GM12878 (cell line): ENCODE measurements around the gene SLC4A5. TPM values are rescaled to one million over a fixed set of nuclear protein-coding genes. Genes with fewer than 3 reads are reported as not detected.

Experiments
- ATAC-seq: fragments of 200-7000 bp; cut with Tn5 transposase; 3 replicates; pipeline ENCODE4 v1.9.1; 2020; ENCODE audit warnings: mild to moderate bottlenecking, moderate library complexity
- BruUV-seq: library from RNA; stranded (reverse); fragments of 400-500 nt; replicated peaks from 2 replicates; lab custom pipeline; 2021; lab: Mats Ljungman, UMichigan
- CTCF ChIA-PET: fragments of 300-600 bp; sonication (Branson Sonifier 250); formaldehyde crosslinking; extraction: SDS; loops from one replicate; lab custom pipeline; 2021; ENCODE audit warnings: inconsistent platforms; lab: Yijun Ruan, JAX
- POLR2A ChIA-PET: fragments of 350-600 bp; formaldehyde crosslinking; extraction: SDS; loops from one replicate; lab custom pipeline; 2021; ENCODE audit warnings: inconsistent platforms; lab: Charles Lee
- RAD21 ChIA-PET: fragments of 300-600 bp; sonication (Branson Sonifier 250); formaldehyde crosslinking; loops from one replicate; lab custom pipeline; 2023; ENCODE audit warnings: antibody characterized with exemption; ENCODE audit not compliant: unreplicated experiment; lab: Charles Lee
- SMC1A ChIA-PET: fragments of 300-600 bp; sonication (Branson Sonifier 250); formaldehyde crosslinking; loops from one replicate; lab custom pipeline; 2023; ENCODE audit not compliant: unreplicated experiment, uncharacterized antibody; lab: Charles Lee
- DNase-seq: peaks from one replicate; pipeline ENCODE4 v3.0.0-alpha.2; 2011; ENCODE audit warnings: low read depth, low spot score
- FAIRE-seq: peaks from 3 replicates; lab custom pipeline; 2011; peaks lifted over from hg19 to GRCh38; lab: Jason Lieb, UNC
- H2AFZ ChIP-seq: 2 replicates; pipeline ENCODE4 v1.6.0; 2011; ENCODE audit warnings: low read depth, low read length, control low read depth; ENCODE audit not compliant: control insufficient read depth
- H3K27ac ChIP-seq: 2 replicates; pipeline ENCODE4 v1.5.1; 2011; ENCODE audit warnings: control low read depth; ENCODE audit not compliant: control insufficient read depth, insufficient read depth
- H3K27me3 ChIP-seq, 2 experiments: replicated peaks in 1 of 2; 2 replicates each; pipeline versions ENCODE4 v1.6.0 to v1.6.1; 2011; ENCODE audit warnings: low read length in 1 of 2; ENCODE audit not compliant: control insufficient read depth in 2 of 2, insufficient read depth in 2 of 2
- H3K36me3 ChIP-seq, 2 experiments: 2 replicates each; pipeline ENCODE4 v1.5.1; 2011; ENCODE audit warnings: low read length in 1 of 2; ENCODE audit not compliant: control insufficient read depth in 2 of 2, insufficient read depth in 2 of 2
- H3K4me1 ChIP-seq: 2 replicates; pipeline ENCODE4 v1.6.1; 2011; ENCODE audit warnings: mild to moderate bottlenecking, low read length, moderate library complexity, mixed read lengths; ENCODE audit not compliant: control insufficient read depth, insufficient read depth
- H3K4me2 ChIP-seq: 2 replicates; pipeline ENCODE4 v1.6.0; 2011; ENCODE audit warnings: control low read depth; ENCODE audit not compliant: control insufficient read depth, insufficient read depth
- H3K4me3 ChIP-seq: fragments of 200-600 bp; sonication (generic); 2 replicates; pipeline ENCODE4 v1.5.1; 2016
- H3K79me2 ChIP-seq: 2 replicates; pipeline ENCODE4 v1.6.0; 2011; ENCODE audit warnings: low read length; ENCODE audit not compliant: control insufficient read depth, insufficient read depth
- H3K9ac ChIP-seq: 2 replicates; pipeline ENCODE4 v1.8.0; 2011; ENCODE audit warnings: low read length, control low read depth, mixed read lengths; ENCODE audit not compliant: control insufficient read depth, insufficient read depth
- H3K9me3 ChIP-seq: replicated peaks from 3 replicates; pipeline ENCODE4 v1.5.1; 2011; ENCODE audit warnings: mild to moderate bottlenecking, low read length; ENCODE audit not compliant: control insufficient read depth, insufficient read depth
- H4K20me1 ChIP-seq: 2 replicates; pipeline ENCODE4 v1.6.0; 2011; ENCODE audit not compliant: control insufficient read depth, insufficient read depth
- BCL11A ChIP-seq: IDR thresholded peaks from 2 replicates; pipeline ENCODE4 v1.6.1; 2011; ENCODE audit warnings: low read depth, low read length
- BHLHE40 ChIP-seq, 2 experiments: fragments of 450-650 bp in 1 of 2; IDR thresholded peaks; 2 replicates each; pipeline ENCODE4 v1.6.1; 2011 to 2017; ENCODE audit warnings: low read depth in 2 of 2, borderline replicate concordance in 1 of 2, improper control_type of control experiment in 1 of 2, low read length in 1 of 2, mild to moderate bottlenecking in 1 of 2
- CBX5 ChIP-seq: sonication (generic); IDR thresholded peaks from 2 replicates; pipeline ENCODE4 v1.6.1; 2016; ENCODE audit warnings: low read depth, moderate library complexity, mild to moderate bottlenecking, inconsistent platforms
- CHD4 ChIP-seq: fragments of 200-600 bp; sonication (generic); IDR thresholded peaks from 2 replicates; pipeline ENCODE4 v1.6.1; 2016; ENCODE audit warnings: mild to moderate bottlenecking
- CREB1 ChIP-seq: IDR thresholded peaks from 2 replicates; pipeline ENCODE4 v1.6.1; 2012; ENCODE audit warnings: low read depth, mild to moderate bottlenecking, inconsistent platforms
- EGR1 ChIP-seq, 2 experiments: IDR thresholded peaks; 1 replicate in 1 of 2; 2 replicates in 1 of 2; pipeline ENCODE4 v1.6.1; 2011 to 2012; ENCODE audit warnings: low read depth in 2 of 2, low read length in 2 of 2, borderline replicate concordance in 1 of 2, mild to moderate bottlenecking in 1 of 2, moderate library complexity in 1 of 2
- ESRRA ChIP-seq: IDR thresholded peaks from 2 replicates; pipeline ENCODE4 v1.6.1; 2012; ENCODE audit warnings: mild to moderate bottlenecking, low read length, improper control_type of control experiment
- EZH2 ChIP-seq: IDR thresholded peaks from 2 replicates; pipeline ENCODE4 v1.6.1; 2012; ENCODE audit warnings: low read depth, mild to moderate bottlenecking, control low read depth, inconsistent platforms, low read length, borderline replicate concordance; ENCODE audit not compliant: control insufficient read depth
- HDAC2 ChIP-seq: fragments of 200-600 bp; sonication (generic); IDR thresholded peaks from 2 replicates; pipeline ENCODE4 v1.6.1; 2017
- NFXL1 ChIP-seq: fragments of 450-650 bp; IDR thresholded peaks from 2 replicates; pipeline ENCODE4 v1.6.1; 2017; ENCODE audit warnings: antibody characterized with exemption, mild to moderate bottlenecking, borderline replicate concordance
- NR2C1 ChIP-seq: fragments of 450-650 bp; IDR thresholded peaks from 2 replicates; pipeline ENCODE4 v1.6.1; 2017; ENCODE audit warnings: antibody characterized with exemption, mild to moderate bottlenecking, moderate library complexity
- RUNX3 ChIP-seq: IDR thresholded peaks from 2 replicates; pipeline ENCODE4 v1.6.1; 2012; ENCODE audit warnings: low read length, inconsistent platforms
- TCF12 ChIP-seq: IDR thresholded peaks from 2 replicates; pipeline ENCODE4 v1.6.1; 2011; ENCODE audit warnings: low read depth, mild to moderate bottlenecking, low read length
- WGBS: methylation state at CpG from one replicate; pipeline ENCODE4 v1.1.6; 2016; ENCODE audit warnings: low lambda C conversion rate; ENCODE audit not compliant: insufficient replicate concordance, insufficient coverage; ENCODE audit errors: missing lambda C conversion rate; 5-methylcytosine and 5-hydroxymethylcytosine counted together
- in situ Hi-C: fragments of 300-500 bp; cut with MboI; formaldehyde crosslinking; loops from 9 replicates; pipeline ENCODE4 v1.14.3; 2018; ENCODE audit warnings: mixed read lengths
- intact Hi-C: fragments of 100-400 bp; cut with micrococcal nuclease; formaldehyde crosslinking; loops from one replicate; pipeline ENCODE4 v1.14.2; 2022; ENCODE audit not compliant: unreplicated experiment
- polyA plus RNA-seq, 11 experiments: library from polyadenylated mRNA; depleted of rRNA in 4 of 11; unstranded in 6 of 11; stranded (reverse) in 5 of 11; fragments of >200 nt; fragmentation: Nextera tagmentation in 4 of 11; fragmentation: Illumina TruSeq in 1 of 11; extraction: Ambion mirVana in 4 of 11; extraction: Trizol in 1 of 11; gene quantifications; 1 replicate in 1 of 11; 2 replicates in 10 of 11; pipeline versions ENCODE4 v1.2.1 to v1.2.3, GENCODE V29; 2011 to 2016; ENCODE audit warnings: inconsistent platforms in 2 of 11, missing spikeins in 2 of 11, low read depth in 1 of 11
- total RNA-seq, 4 experiments: library from RNA; depleted of rRNA in 3 of 4; stranded (reverse); fragments of >200 nt in 3 of 4; fragmentation: Illumina TruSeq in 1 of 4; extraction: Trizol in 1 of 4; gene quantifications; 2 replicates each; pipeline versions ENCODE4 v1.2.1 to v1.2.3, GENCODE V29; 2013 to 2021
- TF ChIP-seq, protein P1 (sequence below): fragments of 450-650 bp; formaldehyde crosslinking; IDR thresholded peaks from 2 replicates; pipeline ENCODE4 v1.4.0; 2020; ENCODE audit warnings: mild to moderate bottlenecking, moderate library complexity
- TF ChIP-seq, protein P2 (sequence below): fragments of 450-650 bp; IDR thresholded peaks from 2 replicates; pipeline ENCODE4 v1.6.1; 2016; ENCODE audit warnings: mild to moderate bottlenecking
- TF ChIP-seq, protein P3 (sequence below): IDR thresholded peaks from 2 replicates; pipeline ENCODE4 v1.6.1; 2011; ENCODE audit warnings: low read depth, mild to moderate bottlenecking, low read length, moderate library complexity, borderline replicate concordance; ENCODE audit errors: extremely low read depth

Gene SLC4A5
- total and polyA plus RNA-seq, 10 of the 15 experiments (the other 5 are each of a cell fraction or from before 2014, with no cell fraction given) = 0.15 to 4.7 (median 1.6) TPM

DNA sequence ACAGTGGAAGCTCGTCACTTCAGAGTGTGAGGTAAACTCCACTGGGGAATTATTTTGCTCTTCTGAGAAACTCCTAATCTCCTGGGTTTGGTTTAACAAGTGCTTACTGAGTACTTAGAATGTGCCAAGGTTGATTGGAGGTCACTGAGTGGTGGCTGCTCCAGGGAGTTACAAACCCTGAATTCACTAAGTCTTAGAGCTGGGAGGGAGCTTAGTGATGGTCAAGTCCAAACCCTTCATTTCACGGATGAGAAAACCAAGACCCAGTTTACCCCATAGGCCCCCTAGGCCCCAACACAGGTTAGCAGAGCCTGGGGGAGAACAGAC is 52.0 kb downstream of the SLC4A5 start (continued):
- TF ChIP-seq, protein P1, sequence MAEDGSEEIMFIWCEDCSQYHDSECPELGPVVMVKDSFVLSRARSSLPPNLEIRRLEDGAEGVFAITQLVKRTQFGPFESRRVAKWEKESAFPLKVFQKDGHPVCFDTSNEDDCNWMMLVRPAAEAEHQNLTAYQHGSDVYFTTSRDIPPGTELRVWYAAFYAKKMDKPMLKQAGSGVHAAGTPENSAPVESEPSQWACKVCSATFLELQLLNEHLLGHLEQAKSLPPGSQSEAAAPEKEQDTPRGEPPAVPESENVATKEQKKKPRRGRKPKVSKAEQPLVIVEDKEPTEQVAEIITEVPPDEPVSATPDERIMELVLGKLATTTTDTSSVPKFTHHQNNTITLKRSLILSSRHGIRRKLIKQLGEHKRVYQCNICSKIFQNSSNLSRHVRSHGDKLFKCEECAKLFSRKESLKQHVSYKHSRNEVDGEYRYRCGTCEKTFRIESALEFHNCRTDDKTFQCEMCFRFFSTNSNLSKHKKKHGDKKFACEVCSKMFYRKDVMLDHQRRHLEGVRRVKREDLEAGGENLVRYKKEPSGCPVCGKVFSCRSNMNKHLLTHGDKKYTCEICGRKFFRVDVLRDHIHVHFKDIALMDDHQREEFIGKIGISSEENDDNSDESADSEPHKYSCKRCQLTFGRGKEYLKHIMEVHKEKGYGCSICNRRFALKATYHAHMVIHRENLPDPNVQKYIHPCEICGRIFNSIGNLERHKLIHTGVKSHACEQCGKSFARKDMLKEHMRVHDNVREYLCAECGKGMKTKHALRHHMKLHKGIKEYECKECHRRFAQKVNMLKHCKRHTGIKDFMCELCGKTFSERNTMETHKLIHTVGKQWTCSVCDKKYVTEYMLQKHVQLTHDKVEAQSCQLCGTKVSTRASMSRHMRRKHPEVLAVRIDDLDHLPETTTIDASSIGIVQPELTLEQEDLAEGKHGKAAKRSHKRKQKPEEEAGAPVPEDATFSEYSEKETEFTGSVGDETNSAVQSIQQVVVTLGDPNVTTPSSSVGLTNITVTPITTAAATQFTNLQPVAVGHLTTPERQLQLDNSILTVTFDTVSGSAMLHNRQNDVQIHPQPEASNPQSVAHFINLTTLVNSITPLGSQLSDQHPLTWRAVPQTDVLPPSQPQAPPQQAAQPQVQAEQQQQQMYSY = no peak
- TF ChIP-seq BHLHE40 (IDR thresholded peaks at IDR 0.05; ENCODE audit: borderline replicate concordance in 1 of 2, low read depth in 2 of 2, low read length in 1 of 2) = no peak; a peak in 1 of 4 replicates

DNA sequence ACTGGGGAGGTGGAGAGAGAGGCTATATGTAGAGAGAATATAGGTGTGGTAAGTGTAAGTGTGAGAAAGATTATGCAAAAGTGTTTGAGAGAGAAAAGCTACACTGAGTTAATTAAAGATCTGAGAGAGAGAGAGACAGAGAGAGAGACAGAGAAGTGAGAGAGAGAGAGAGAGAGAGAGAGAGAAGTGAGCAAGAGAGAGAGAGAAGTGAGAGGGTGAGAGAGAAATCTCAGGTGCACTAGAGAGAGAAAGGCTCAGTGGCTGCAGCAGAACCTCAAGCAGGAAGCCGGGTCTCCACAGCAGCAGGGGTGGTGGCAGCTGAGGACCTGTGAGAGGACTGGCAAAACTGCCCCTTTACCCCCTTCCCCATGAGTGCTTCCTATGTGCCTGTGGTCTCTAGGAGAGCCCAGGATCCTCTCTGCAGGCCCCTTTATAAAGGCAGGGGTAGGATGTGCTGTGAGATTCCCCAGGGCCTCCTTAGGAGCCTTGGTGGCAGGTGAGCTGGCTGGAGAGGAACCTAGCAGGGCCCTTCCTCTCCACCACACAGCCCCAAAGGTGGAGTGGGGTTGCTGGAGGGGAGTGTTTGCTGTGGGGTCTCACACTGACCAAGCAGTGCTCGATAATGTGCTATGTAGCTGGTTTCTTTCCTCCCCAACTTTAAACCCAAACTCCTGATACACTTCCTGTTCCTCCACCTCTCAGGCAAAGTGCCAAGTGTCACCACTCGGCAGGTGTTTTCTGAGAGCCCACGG is 52.6 kb downstream of the SLC4A5 start:
- Histone ChIP-seq H3K4me3 (0 out of 2 replicates have a peak overlapping the region, but pooled peaks have one; percentile 50), H3K79me2 (no peaks in the 10 kb centered on the region), H3K36me3 (no peaks in the 10 kb centered on the region), H3K27me3 (no peaks in the 10 kb centered on the region), H3K4me1 (peaks cover 19% of the 10 kb centered on the region), H3K9me3 (no peaks in the 10 kb centered on the region), H4K20me1 (no peaks in the 10 kb centered on the region), H3K27ac (peak overlapping the region; percentile 75), H2AFZ (peak overlapping the region; percentile 71), H3K4me2 (peak overlapping the region; percentile 93), H3K9ac (peak overlapping the region; percentile 26; the same call in 1 of the 2 replicates)
- CTCF ChIA-PET = interaction anchor here (0.6 to 2.1 kb wide), 4 partner anchors 41 to 783 kb away, joined by 3 to 9 read pairs (median 4); no protein-coding TSS in a partner anchor
- intact Hi-C loops = no loop called here
- peak; percentile 28 for DNase-seq
- WGBS = 4% methylated on average over 4 of the region's 4 CpGs
- SMC1A ChIA-PET = interaction anchor here (0.6 to 2.0 kb wide), 5 partner anchors 30 to 152 kb away, joined by 3 to 4 read pairs (median 3); no protein-coding TSS in a partner anchor
- no TSS peak for BruUV-seq
- peak; percentile 83 for FAIRE-seq
- POLR2A ChIA-PET = interaction anchor here (0.6 to 1.0 kb wide), 2 partner anchors 10 to 220 kb away, joined by 4 to 5 read pairs; no protein-coding TSS in a partner anchor
- in situ Hi-C loops = no loop called here
- RAD21 ChIA-PET = interaction anchor here (0.6 kb wide), 1 partner anchor 79 kb away, joined by 4 read pairs; no protein-coding TSS in a partner anchor
- ATAC-seq = peak; percentile 83
- TF ChIP-seq TCF12 (no peak), EGR1 (IDR thresholded peaks at IDR 0.05; ENCODE audit: borderline replicate concordance in 1 of 2, low read depth in 2 of 2, low read length in 2 of 2) (no peak), BCL11A (peak; percentile 38; the same call in 1 of the 2 replicates), NR2C1 (no peak), ESRRA (no peak), NFXL1 (no peak), HDAC2 (0 out of 2 replicates have a peak, but pooled peaks have one; percentile 28), CBX5 (peak; percentile 78; the same call in 1 of the 2 replicates), RUNX3 (peak; percentile 60), CREB1 (0 out of 2 replicates have a peak, but pooled peaks have one; percentile 30), CHD4 (no peak), EZH2 (no peak)
- TF ChIP-seq, protein P2, sequence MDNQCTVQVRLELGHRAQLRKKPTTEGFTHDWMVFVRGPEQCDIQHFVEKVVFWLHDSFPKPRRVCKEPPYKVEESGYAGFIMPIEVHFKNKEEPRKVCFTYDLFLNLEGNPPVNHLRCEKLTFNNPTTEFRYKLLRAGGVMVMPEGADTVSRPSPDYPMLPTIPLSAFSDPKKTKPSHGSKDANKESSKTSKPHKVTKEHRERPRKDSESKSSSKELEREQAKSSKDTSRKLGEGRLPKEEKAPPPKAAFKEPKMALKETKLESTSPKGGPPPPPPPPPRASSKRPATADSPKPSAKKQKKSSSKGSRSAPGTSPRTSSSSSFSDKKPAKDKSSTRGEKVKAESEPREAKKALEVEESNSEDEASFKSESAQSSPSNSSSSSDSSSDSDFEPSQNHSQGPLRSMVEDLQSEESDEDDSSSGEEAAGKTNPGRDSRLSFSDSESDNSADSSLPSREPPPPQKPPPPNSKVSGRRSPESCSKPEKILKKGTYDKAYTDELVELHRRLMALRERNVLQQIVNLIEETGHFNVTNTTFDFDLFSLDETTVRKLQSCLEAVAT = peak; percentile 65; the same call in 1 of the 2 replicates
- TF ChIP-seq, protein P3, sequence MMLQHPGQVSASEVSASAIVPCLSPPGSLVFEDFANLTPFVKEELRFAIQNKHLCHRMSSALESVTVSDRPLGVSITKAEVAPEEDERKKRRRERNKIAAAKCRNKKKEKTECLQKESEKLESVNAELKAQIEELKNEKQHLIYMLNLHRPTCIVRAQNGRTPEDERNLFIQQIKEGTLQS = no peak
